ENCODE measurements around the gene IQSEC2.

GRCh38 chrX:53316860-53317237 is 35.5 kb upstream of the IQSEC2 start:
- TF ChIP-seq CTCF (IDR thresholded peaks at IDR 0.05) (no peak), POLR2A (IDR thresholded peaks at IDR 0.05) (no peak)
